HepG2 (cell line): ENCODE measurements around the gene EXOSC7. TPM values are rescaled to one million over a fixed set of nuclear protein-coding genes. Genes with fewer than 3 reads are reported as not detected.

Experiments
- ATAC-seq: fragments of 200-7000 bp; cut with Tn5 transposase; 3 replicates; pipeline ENCODE4 v1.9.1; 2020; ENCODE audit warnings: mild to moderate bottlenecking, moderate library complexity
- BruUV-seq: library from RNA; stranded (reverse); fragments of 400-500 nt; replicated peaks from 2 replicates; lab custom pipeline; 2021; lab: Mats Ljungman, UMichigan
- CTCF ChIA-PET: fragments of 300-600 bp; formaldehyde crosslinking; extraction: SDS; loops from one replicate; lab custom pipeline; 2021; ENCODE audit warnings: low total read pairs, inconsistent platforms, low intra/inter-chr PET ratio; lab: Yijun Ruan, JAX
- POLR2A ChIA-PET: fragments of 350-600 bp; sonication (Branson Sonifier 250); formaldehyde crosslinking; loops from one replicate; lab custom pipeline; 2020; ENCODE audit warnings: antibody characterized with exemption, inconsistent platforms; lab: Yijun Ruan, JAX
- DNase-seq: peaks from one replicate; pipeline ENCODE4 v3.0.0-alpha.2; 2015; ENCODE audit warnings: low spot score
- FAIRE-seq: peaks from 3 replicates; lab custom pipeline; 2011; peaks lifted over from hg19 to GRCh38; lab: Jason Lieb, UNC
- H2AFZ ChIP-seq: one replicate; pipeline ENCODE4 v1.6.1; 2011; ENCODE audit warnings: low read length, inconsistent platforms
- H3K27ac ChIP-seq: fragments of 300-600 bp; 3 replicates; pipeline ENCODE4 v1.8.0; 2011; ENCODE audit warnings: mixed run types, mild to moderate bottlenecking, mixed read lengths, low read length, inconsistent platforms; ENCODE audit not compliant: insufficient read depth; ENCODE audit errors: extremely low read length
- H3K27me3 ChIP-seq, 2 experiments: fragments of 200-600 bp in 1 of 2; 2 replicates in 1 of 2; 3 replicates in 1 of 2; pipeline versions ENCODE4 v1.6.0 to v1.8.0; 2011; ENCODE audit warnings: low read length in 2 of 2, mild to moderate bottlenecking in 2 of 2, moderate library complexity in 2 of 2, inconsistent platforms in 1 of 2; ENCODE audit not compliant: insufficient read depth in 2 of 2, control insufficient read depth in 1 of 2
- H3K36me3 ChIP-seq, 2 experiments: fragments of 200-600 bp in 1 of 2; replicated peaks in 1 of 2; 2 replicates in 1 of 2; 3 replicates in 1 of 2; pipeline versions ENCODE4 v1.5.1 to v1.8.0; 2011; ENCODE audit warnings: low read length in 2 of 2, inconsistent platforms in 1 of 2; ENCODE audit not compliant: insufficient read depth in 2 of 2, control insufficient read depth in 1 of 2
- H3K4me1 ChIP-seq: 2 replicates; pipeline ENCODE4 v1.5.1; 2012; ENCODE audit warnings: low read length, inconsistent platforms; ENCODE audit not compliant: insufficient read depth
- H3K4me2 ChIP-seq: 2 replicates; pipeline ENCODE4 v1.6.0; 2011; ENCODE audit warnings: low read depth, low read length, inconsistent platforms
- H3K4me3 ChIP-seq, 3 experiments: fragments of 200-600 bp in 1 of 3; sonication (generic), shearing (Covaris generic) in 1 of 3; replicated peaks in 1 of 3; 2 replicates each; pipeline ENCODE4 v1.5.1; 2011 to 2016; ENCODE audit warnings: low read length in 3 of 3, inconsistent platforms in 2 of 3, low read depth in 2 of 3, mild to moderate bottlenecking in 2 of 3, control low read depth in 1 of 3, mixed read lengths in 1 of 3; ENCODE audit not compliant: insufficient read depth in 1 of 3
- H3K79me2 ChIP-seq: one replicate; pipeline ENCODE4 v1.6.1; 2011; ENCODE audit warnings: low read length, inconsistent platforms; ENCODE audit not compliant: insufficient read depth
- H3K9ac ChIP-seq: 2 replicates; pipeline ENCODE4 v1.6.0; 2011; ENCODE audit warnings: mild to moderate bottlenecking, low read depth, low read length, inconsistent platforms; ENCODE audit not compliant: insufficient read depth
- H3K9me3 ChIP-seq: 2 replicates; pipeline ENCODE4 v1.5.1; 2012; ENCODE audit warnings: mild to moderate bottlenecking, low read length
- H4K20me1 ChIP-seq: 2 replicates; pipeline ENCODE4 v1.6.0; 2011; ENCODE audit warnings: inconsistent platforms, mild to moderate bottlenecking, low read length, moderate library complexity; ENCODE audit not compliant: insufficient read depth
- POLR2A ChIP-seq, 2 experiments: IDR thresholded peaks; 2 replicates each; pipeline ENCODE4 v1.6.1; 2011; ENCODE audit warnings: low read depth in 2 of 2, low read length in 2 of 2, mild to moderate bottlenecking in 1 of 2, moderate library complexity in 1 of 2; ENCODE audit not compliant: insufficient read depth in 1 of 2
- ZNF629 ChIP-seq: sonication (generic); formaldehyde crosslinking; conservative IDR thresholded peaks from 2 replicates; pipeline ENCODE4 v1.5.0; 2020; ENCODE audit warnings: missing genetic modification reagents
- ZNF670 ChIP-seq: sonication (generic); formaldehyde crosslinking; IDR thresholded peaks from 2 replicates; pipeline ENCODE4 v1.8.0; 2022; ENCODE audit warnings: mild to moderate bottlenecking, missing genetic modification reagents, borderline replicate concordance
- WGBS: methylation state at CpG from one replicate; pipeline ENCODE4 v1.1.6; 2017; ENCODE audit warnings: low lambda C conversion rate; 5-methylcytosine and 5-hydroxymethylcytosine counted together
- in situ Hi-C: cut with HindIII; loops from 2 replicates; pipeline ENCODE4 v1.10.0; 2017; ENCODE audit warnings: low pct_unique_long_range_greater_than_20kb; ENCODE audit not compliant: extremely low pct_ligation_motif_present
- intact Hi-C: fragments of 100-400 bp; cut with micrococcal nuclease; formaldehyde crosslinking; loops from one replicate; pipeline ENCODE4 v1.10.0; 2022; ENCODE audit not compliant: unreplicated experiment
- polyA plus RNA-seq, 8 experiments: library from polyadenylated mRNA; depleted of rRNA in 3 of 8; stranded (reverse) in 7 of 8; unstranded in 1 of 8; fragments of >200 nt; fragmentation: Illumina TruSeq in 4 of 8; extraction: Trizol in 4 of 8; gene quantifications; 2 replicates each; pipeline versions ENCODE4 v1.2.1 to v1.2.3, GENCODE V29; 2011 to 2016; ENCODE audit warnings: low read depth in 4 of 8, missing spikeins in 1 of 8, mixed read lengths in 1 of 8; ENCODE audit not compliant: insufficient read depth in 1 of 8
- total RNA-seq, 5 experiments: library from RNA; depleted of rRNA; stranded (reverse); fragments of >200 nt; fragmentation: Illumina TruSeq; extraction: Trizol; gene quantifications; 2 replicates each; pipeline ENCODE4 v1.2.3, GENCODE V29; 2016; ENCODE audit warnings: low read depth in 1 of 5

EXOSC7 gene
- total and polyA plus RNA-seq, 2 of the 13 experiments (the other 11 are each of a cell fraction or from before 2014, with no cell fraction given) = 68.3 to 74.7 TPM

GRCh38 chr3:45012577-45012976 is 36.5 kb downstream of the EXOSC7 start:
- ChIA-PET POLR2A (no interaction called here), CTCF (no interaction called here)
- peaks cover 11 to 55% of the 10 kb centered on the region in 2 experiments; a peak in 4 of 5 replicates for H3K36me3 ChIP-seq
- no peaks in the 10 kb centered on the region for H4K20me1 ChIP-seq
- H3K4me2 ChIP-seq = no peak overlapping the region
- FAIRE-seq (no peak), DNase-seq (no peak), ATAC-seq (no peak)
- H3K9ac ChIP-seq = no peak overlapping the region
- H3K27ac ChIP-seq = no peak overlapping the region
- H3K27me3 ChIP-seq = no peaks in the 10 kb centered on the region
- no peaks in the 10 kb centered on the region for H3K79me2 ChIP-seq
- no peak for TF ChIP-seq ZNF670 (CRISPR knock-in tag)
- H3K9me3 ChIP-seq = no peaks in the 10 kb centered on the region
- in situ Hi-C loops (no loop called here), intact Hi-C loops (no loop called here)
- no peak overlapping the region for H3K4me3 ChIP-seq
- 0 out of 2 replicates have a peak, but pooled peaks cover 4% of the 10 kb centered on the region for H3K4me1 ChIP-seq
- no peak overlapping the region for H2AFZ ChIP-seq
- no TSS peak for BruUV-seq
- 98% methylated on average over 4 of the region's 4 CpGs for WGBS

- WGBS = 97% methylated on average over 2 of the region's 2 CpGs
- DNase-seq = no peak
- no peak for ATAC-seq
- H3K36me3 ChIP-seq = peaks cover 5 to 16% of the 10 kb centered on the region in 2 experiments; a peak in 4 of 5 replicates
- ChIA-PET POLR2A (no interaction called here), CTCF (no interaction called here)
- intact Hi-C loops (no loop called here), in situ Hi-C loops (no loop called here)
- no peaks in the 10 kb centered on the region for H3K79me2 ChIP-seq
- H3K4me1 ChIP-seq = 0 out of 2 replicates have a peak, but pooled peaks cover 4% of the 10 kb centered on the region
- H3K27ac ChIP-seq = no peak overlapping the region
- H3K4me3 ChIP-seq = no peak overlapping the region
- H3K9ac ChIP-seq = no peak overlapping the region
- no peak overlapping the region for H2AFZ ChIP-seq
- no peaks in the 10 kb centered on the region for H3K27me3 ChIP-seq
- TF ChIP-seq POLR2A (IDR thresholded peaks at IDR 0.05; ENCODE audit: insufficient read depth in 1 of 2, low read depth in 2 of 2, low read length in 2 of 2) (0 out of 4 replicates have a peak, but pooled peaks of 1 of the 2 experiments have one; percentile 5), ZNF629 (CRISPR knock-in tag) (no peak)
- no peaks in the 10 kb centered on the region for H4K20me1 ChIP-seq
- no peak overlapping the region for H3K4me2 ChIP-seq
- FAIRE-seq = no peak
- no peaks in the 10 kb centered on the region for H3K9me3 ChIP-seq
- no TSS peak for BruUV-seq
Measured at GRCh38 chr3:45016916-45017315, 40.9 kb downstream of the EXOSC7 start.
